Keratinocyte (primary cell): ENCODE results near the gene PTPA.

Experiments used
- EZH2 ChIP-seq: IDR thresholded peaks from one replicate; pipeline ENCODE4 v1.6.1; 2012; ENCODE audit warnings: inconsistent platforms, mild to moderate bottlenecking, low read length, moderate library complexity
- TF ChIP-seq, protein P1 (sequence below), 3 experiments: IDR thresholded peaks in 1 of 3; conservative IDR thresholded peaks in 1 of 3; optimal IDR thresholded peaks in 1 of 3; 2 replicates in 2 of 3; 3 replicates in 1 of 3; pipeline versions ENCODE3 to v1.5.1; 2011; ENCODE audit warnings: low read length in 3 of 3, mild to moderate bottlenecking in 3 of 3, moderate library complexity in 2 of 3, control low read depth in 1 of 3, inconsistent platforms in 1 of 3; ENCODE audit not compliant: insufficient read depth in 2 of 3; ENCODE audit errors: extremely low read depth in 1 of 3

DNA sequence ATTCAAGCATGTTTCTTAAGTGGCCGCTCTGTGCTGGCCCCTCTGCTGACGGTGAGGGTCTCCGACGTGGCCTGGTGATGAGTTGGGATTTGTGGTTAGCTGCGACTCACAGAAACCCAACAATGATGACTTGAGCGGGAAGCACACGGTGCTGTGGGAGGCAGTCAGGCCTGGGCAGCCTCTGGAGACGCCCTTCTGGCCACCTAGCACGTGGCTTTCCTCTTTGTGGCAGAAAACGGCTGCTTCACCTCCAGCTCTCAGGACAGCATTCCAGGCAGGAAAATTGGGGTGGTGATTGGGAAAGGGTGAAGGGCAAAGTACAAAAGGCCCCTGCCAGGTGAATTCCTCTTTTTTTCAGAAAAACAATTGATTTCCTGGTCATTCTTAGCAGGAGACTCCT, 84.4 kb downstream of the PTPA start:
- TF ChIP-seq, protein P1, sequence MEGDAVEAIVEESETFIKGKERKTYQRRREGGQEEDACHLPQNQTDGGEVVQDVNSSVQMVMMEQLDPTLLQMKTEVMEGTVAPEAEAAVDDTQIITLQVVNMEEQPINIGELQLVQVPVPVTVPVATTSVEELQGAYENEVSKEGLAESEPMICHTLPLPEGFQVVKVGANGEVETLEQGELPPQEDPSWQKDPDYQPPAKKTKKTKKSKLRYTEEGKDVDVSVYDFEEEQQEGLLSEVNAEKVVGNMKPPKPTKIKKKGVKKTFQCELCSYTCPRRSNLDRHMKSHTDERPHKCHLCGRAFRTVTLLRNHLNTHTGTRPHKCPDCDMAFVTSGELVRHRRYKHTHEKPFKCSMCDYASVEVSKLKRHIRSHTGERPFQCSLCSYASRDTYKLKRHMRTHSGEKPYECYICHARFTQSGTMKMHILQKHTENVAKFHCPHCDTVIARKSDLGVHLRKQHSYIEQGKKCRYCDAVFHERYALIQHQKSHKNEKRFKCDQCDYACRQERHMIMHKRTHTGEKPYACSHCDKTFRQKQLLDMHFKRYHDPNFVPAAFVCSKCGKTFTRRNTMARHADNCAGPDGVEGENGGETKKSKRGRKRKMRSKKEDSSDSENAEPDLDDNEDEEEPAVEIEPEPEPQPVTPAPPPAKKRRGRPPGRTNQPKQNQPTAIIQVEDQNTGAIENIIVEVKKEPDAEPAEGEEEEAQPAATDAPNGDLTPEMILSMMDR (optimal IDR thresholded peaks at IDR 0.05 in 1 of 3, IDR thresholded peaks at IDR 0.05 in 1 of 3, conservative IDR thresholded peaks at IDR 0.05 in 1 of 3; ENCODE audit: extremely low read depth in 1 of 3, insufficient read depth in 2 of 3, low read length in 3 of 3) = no peak
- no peak for TF ChIP-seq EZH2
